AG04449 (cell line): ENCODE measurements around the gene SMARCE1.

ENCODE experiments used
- CTCF ChIA-PET: fragments of 350-600 bp; formaldehyde crosslinking; extraction: SDS; loops from one replicate; lab custom pipeline; 2021; ENCODE audit warnings: antibody characterized with exemption; lab: Yijun Ruan, JAX
- POLR2A ChIA-PET: fragments of 400-600, 350-600 bp; formaldehyde crosslinking; extraction: SDS; loops from one replicate; lab custom pipeline; 2020; ENCODE audit warnings: antibody characterized with exemption, inconsistent platforms; lab: Yijun Ruan, JAX
- DNase-seq: peaks from one replicate; pipeline ENCODE4 v3.0.0-alpha.2; 2010; ENCODE audit warnings: low read depth, low spot score
- H3K4me3 ChIP-seq: 2 replicates; pipeline ENCODE4 v1.5.1; 2011; ENCODE audit warnings: low read depth, mild to moderate bottlenecking, control low read depth, low read length
- TF ChIP-seq, protein P1 (sequence below): IDR thresholded peaks from one replicate; pipeline ENCODE4 v1.5.1; 2011; ENCODE audit warnings: mild to moderate bottlenecking, moderate library complexity, low read length, control low read depth, inconsistent platforms; ENCODE audit not compliant: insufficient read depth; ENCODE audit errors: missing control alignments

Gene SMARCE1

DNA sequence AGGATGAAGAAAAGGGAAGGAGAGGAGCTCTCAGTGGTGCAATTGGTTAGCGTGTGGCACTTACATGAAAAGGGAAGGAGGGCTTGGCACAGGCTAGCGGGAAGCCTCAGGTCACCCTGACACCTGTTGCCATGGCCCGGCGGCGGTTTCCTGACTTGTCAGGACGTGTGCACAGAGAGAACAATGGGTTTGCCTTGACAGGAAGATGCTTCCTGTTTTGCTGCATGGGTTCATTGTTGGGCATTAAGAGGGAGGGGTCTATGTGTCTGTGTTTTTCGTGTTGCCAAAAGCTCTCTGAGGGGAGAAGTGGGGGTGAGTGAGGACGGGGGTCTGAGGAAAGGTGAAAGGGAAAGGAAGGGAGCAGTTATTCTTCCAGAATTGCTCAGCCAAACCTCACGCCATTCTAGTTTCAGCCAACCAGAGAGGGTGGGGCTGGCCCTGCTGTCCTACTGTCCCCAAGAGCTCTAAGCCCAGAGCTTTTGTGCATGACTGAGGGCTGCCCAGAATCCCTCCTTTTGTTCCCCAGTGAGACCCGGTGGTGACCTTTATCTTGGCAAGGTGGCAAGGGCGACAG is 65.2 kb downstream of the SMARCE1 start:
- ChIA-PET CTCF (interaction anchor here (1.0 to 1.5 kb wide), 2 partner anchors 13 to 50 kb away, joined by 3 read pairs; no protein-coding TSS in a partner anchor), POLR2A (no interaction called here)
- H3K4me3 ChIP-seq: no peak overlapping the region
- TF ChIP-seq, protein P1, sequence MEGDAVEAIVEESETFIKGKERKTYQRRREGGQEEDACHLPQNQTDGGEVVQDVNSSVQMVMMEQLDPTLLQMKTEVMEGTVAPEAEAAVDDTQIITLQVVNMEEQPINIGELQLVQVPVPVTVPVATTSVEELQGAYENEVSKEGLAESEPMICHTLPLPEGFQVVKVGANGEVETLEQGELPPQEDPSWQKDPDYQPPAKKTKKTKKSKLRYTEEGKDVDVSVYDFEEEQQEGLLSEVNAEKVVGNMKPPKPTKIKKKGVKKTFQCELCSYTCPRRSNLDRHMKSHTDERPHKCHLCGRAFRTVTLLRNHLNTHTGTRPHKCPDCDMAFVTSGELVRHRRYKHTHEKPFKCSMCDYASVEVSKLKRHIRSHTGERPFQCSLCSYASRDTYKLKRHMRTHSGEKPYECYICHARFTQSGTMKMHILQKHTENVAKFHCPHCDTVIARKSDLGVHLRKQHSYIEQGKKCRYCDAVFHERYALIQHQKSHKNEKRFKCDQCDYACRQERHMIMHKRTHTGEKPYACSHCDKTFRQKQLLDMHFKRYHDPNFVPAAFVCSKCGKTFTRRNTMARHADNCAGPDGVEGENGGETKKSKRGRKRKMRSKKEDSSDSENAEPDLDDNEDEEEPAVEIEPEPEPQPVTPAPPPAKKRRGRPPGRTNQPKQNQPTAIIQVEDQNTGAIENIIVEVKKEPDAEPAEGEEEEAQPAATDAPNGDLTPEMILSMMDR: no peak
- DNase-seq: no peak

DNA sequence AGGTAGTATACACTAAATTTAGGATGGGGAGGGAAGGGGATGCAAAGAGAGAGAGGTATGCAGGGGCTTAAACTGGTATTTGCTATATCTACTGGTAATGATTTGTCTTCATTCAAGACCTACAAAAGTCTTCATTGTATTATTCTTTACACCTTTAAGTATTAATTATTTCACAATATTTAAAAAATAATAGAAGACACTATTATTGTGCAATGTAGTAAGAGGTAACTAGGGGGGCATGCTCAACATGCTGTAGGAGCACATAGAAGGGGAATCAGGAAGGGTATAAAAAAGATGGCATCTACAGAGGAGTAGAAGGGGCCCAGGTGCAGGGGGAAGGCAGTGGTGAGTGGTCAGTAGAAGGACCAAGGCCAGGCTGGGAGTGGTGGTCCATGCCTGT is 67.5 kb downstream of the SMARCE1 start:
- no peak for DNase-seq
- no peak overlapping the region for H3K4me3 ChIP-seq
- POLR2A ChIA-PET: no interaction called here
- TF ChIP-seq, protein P1: no peak
- CTCF ChIA-PET: no interaction called here

DNA sequence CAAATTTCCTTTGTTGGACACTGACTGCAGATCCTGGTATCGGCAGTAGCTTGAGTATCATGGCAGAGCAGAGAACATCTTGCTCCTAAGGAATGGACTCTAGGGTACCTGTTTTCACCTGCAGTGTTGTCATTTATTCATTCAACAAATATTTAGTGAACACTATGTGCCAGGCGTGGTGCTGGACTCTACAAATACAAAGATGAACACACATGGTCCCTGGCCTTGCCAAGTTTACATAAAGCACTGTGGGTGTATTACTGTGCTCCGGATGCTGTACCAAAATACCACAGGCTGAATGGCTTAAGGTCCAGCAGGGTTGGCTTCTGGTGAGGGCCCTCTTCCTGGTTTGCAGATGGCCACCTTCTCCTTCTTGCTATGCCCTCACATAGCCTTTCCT is 68.1 kb downstream of the SMARCE1 start:
- DNase-seq: no peak
- POLR2A ChIA-PET: no interaction called here
- CTCF ChIA-PET: no interaction called here
- TF ChIP-seq, protein P1: no peak
- no peak overlapping the region for H3K4me3 ChIP-seq

DNA sequence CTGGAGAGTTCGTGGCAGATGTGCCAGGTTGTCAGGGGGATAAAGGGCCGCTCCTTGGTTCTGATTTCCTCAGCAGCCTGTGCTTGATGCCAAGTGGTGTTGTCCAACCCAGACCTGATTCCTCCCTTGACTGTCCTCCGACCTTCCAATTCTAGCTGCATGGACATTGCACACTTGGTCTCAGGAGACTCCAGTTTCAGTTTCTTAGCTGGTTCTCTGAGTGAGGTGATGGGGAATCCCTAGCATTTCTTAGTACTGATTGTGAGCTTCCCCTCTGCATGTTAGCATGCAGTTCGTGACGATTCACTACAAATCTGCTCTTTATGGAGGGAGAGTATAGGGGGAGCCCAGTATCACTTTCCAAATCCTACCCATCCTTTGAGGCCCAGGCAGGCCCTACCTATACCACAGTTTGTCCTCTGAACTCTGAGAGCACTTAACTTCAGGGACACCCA is 70.0 kb downstream of the SMARCE1 start:
- CTCF ChIA-PET: interaction anchor here (1.1 to 3.9 kb wide), 4 partner anchors 17 to 1071 kb away, joined by 3 to 20 read pairs (median 4); no protein-coding TSS in a partner anchor
- DNase-seq: no peak
- POLR2A ChIA-PET: no interaction called here
- TF ChIP-seq, protein P1: no peak
- H3K4me3 ChIP-seq: no peak overlapping the region

DNA sequence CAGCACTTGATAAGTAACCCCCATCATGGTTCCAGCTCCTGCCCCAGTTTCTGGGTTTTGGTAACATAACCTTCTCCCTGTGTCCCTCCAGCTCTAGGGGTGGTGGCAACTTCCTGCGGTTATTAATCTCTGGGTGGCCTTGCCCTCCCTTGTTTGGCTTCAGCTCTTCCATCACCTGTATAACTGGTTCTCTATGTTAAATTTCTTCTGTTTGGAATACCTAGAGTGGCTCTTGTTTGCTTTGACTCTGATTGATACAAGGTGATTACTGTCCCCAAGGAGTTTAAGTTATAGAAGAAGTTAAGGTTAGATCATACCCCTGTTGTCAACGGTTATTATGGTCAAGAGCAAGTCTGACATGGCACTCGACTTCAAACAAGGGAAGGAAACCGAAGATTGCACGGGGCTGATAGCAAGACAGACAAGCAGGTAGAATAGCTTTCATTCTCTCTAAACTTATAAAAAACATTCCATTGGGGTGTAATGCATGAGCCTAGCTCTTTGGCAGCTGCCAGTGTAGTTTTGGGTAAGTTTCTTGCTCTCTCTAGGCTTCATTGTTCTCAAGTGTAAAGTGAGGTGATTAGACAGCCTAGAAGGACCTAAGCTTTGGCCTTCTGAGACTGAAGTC is 71.4 kb downstream of the SMARCE1 start:
- ChIA-PET CTCF (interaction anchor here (0.8 to 3.9 kb wide), 4 partner anchors 11 to 1072 kb away, joined by 3 to 20 read pairs (median 4); no protein-coding TSS in a partner anchor), POLR2A (no interaction called here)
- TF ChIP-seq, protein P1: no peak

More for the DNA sequence above, 71.4 kb downstream of the SMARCE1 start:
- no peak overlapping the region for H3K4me3 ChIP-seq
- no peak for DNase-seq
